Measurements from ENCODE around the gene ACTR3. TPM values are rescaled to one million over a fixed set of nuclear protein-coding genes. Genes with fewer than 3 reads are reported as not detected.

The ACTR3 gene
- total RNA-seq, 1 experiment from 2014 or later, result 180 TPM

- H3K9ac ChIP-seq (ENCODE audit: extremely low read depth, insufficient read length, low read length), result no peak overlapping the region
- no peak overlapping the region for H3K56ac ChIP-seq (ENCODE audit: insufficient read length, low read depth, low read length)
- no peak overlapping the region for H3K4ac ChIP-seq (ENCODE audit: low read depth, low read length)
- H3T11ph ChIP-seq (ENCODE audit: low read length), result no peak overlapping the region
- no peak overlapping the region for H3K27ac Mint-ChIP-seq
- no peak overlapping the region for H2BK120ac ChIP-seq (ENCODE audit: low read depth, low read length, poor library complexity, severe bottlenecking)
- H3K4me2 ChIP-seq (ENCODE audit: insufficient read depth, insufficient read length, low read length), result no peak overlapping the region
- H2AFZ ChIP-seq (ENCODE audit: low read length), result no peak overlapping the region
- no CpG with 5 or more reads among the region's 10 CpGs for WGBS (ENCODE audit: extremely low coverage, insufficient read length, low lambda C conversion rate)
- H4K20me1 ChIP-seq (ENCODE audit: control insufficient read depth, insufficient read depth, insufficient read length), result no peaks in the 10 kb centered on the region
- H4K91ac ChIP-seq (ENCODE audit: insufficient read length, low read depth, low read length), result no peak overlapping the region
- H4K8ac ChIP-seq (replicated peaks; ENCODE audit: insufficient read length, low read depth, low read length), result no peak overlapping the region
- no peak overlapping the region for H3K18ac ChIP-seq (ENCODE audit: insufficient read length, low read depth, low read length)
- no peak overlapping the region for H3K27ac ChIP-seq (ENCODE audit: insufficient read length, low read depth, low read length)
- peaks cover 4% of the 10 kb centered on the region; the same call in 1 of the 2 replicates for H3K79me2 ChIP-seq (ENCODE audit: insufficient read depth, low read length)
- no peak overlapping the region for H2AK5ac ChIP-seq (ENCODE audit: insufficient read length, low read length)
- H4K5ac ChIP-seq (ENCODE audit: insufficient read length, low read depth, low read length), result no peak overlapping the region
- no peak overlapping the region for H2BK12ac ChIP-seq (ENCODE audit: insufficient read length, low read depth, low read length)
- H2BK15ac ChIP-seq (ENCODE audit: low read depth, low read length), result no peak overlapping the region
- no peaks in the 10 kb centered on the region; a peak in 1 of 4 replicates for H3K4me1 Mint-ChIP-seq
- H3K4me3 Mint-ChIP-seq, result no peak overlapping the region
- H3K9me3 ChIP-seq (ENCODE audit: control insufficient read depth, low read depth, low read length), result no peaks in the 10 kb centered on the region
- H3K23ac ChIP-seq (ENCODE audit: insufficient read length, low read depth, low read length), result no peak overlapping the region
- H3K27me3 Mint-ChIP-seq (ENCODE audit: low read depth), result no peaks in the 10 kb centered on the region
- H3K4me1 ChIP-seq (ENCODE audit: insufficient read depth, low read length), result no peaks in the 10 kb centered on the region
- no peak overlapping the region for H3K14ac ChIP-seq (ENCODE audit: insufficient read depth, low read length)
- no peak for TF ChIP-seq CTCF (conservative IDR thresholded peaks at IDR 0.05)
- no peaks in the 10 kb centered on the region for H3K9me3 Mint-ChIP-seq
- H2BK5ac ChIP-seq (ENCODE audit: insufficient read length, low read length), result no peak overlapping the region
- peaks cover 2% of the 10 kb centered on the region for H3K79me1 ChIP-seq (ENCODE audit: insufficient read depth, low read depth, low read length, poor library complexity, severe bottlenecking)
- DNase-seq, result no peak
- no peak overlapping the region for H2BK20ac ChIP-seq (ENCODE audit: low read depth, low read length, poor library complexity, severe bottlenecking)
- peaks cover 6 to 35% (median 26%) of the 10 kb centered on the region in 3 experiments; a peak in 5 of 7 replicates for H3K36me3 Mint-ChIP-seq (ENCODE audit: insufficient read depth in 1 of 3, low read depth in 3 of 3)
- H3K23me2 ChIP-seq (ENCODE audit: insufficient read length, low read depth, low read length, poor library complexity, severe bottlenecking), result no peaks in the 10 kb centered on the region
- H3K27me3 ChIP-seq (ENCODE audit: insufficient read depth, low read length), result no peaks in the 10 kb centered on the region
Measured at GRCh38 chr2:113915082-113915819, 25.4 kb downstream of the ACTR3 start.
